T-helper 17 cell (primary cell): ENCODE measurements around the gene ERFE. TPM values are rescaled to one million over a fixed set of nuclear protein-coding genes. Genes with fewer than 3 reads are reported as not detected.

Source experiments
- ATAC-seq: fragments of 150-1000 bp; cut with Tn5 transposase; 2 replicates; pipeline ENCODE4 v1.10.0; 2021; ENCODE audit warnings: mild to moderate bottlenecking, moderate library complexity
- DNase-seq, 3 donors: peaks; one replicate each; pipeline versions ENCODE4 v3.0.0 to v3.0.0-alpha.2; 2020 to 2021
- H3K9me3 ChIP-seq: one replicate; pipeline ENCODE4 v1.7.0; 2013; ENCODE audit warnings: low read length, mild to moderate bottlenecking; ENCODE audit not compliant: control insufficient read depth, poor library complexity, severe bottlenecking
- H3K27ac Mint-ChIP-seq: one replicate; pipeline ENCODE4 v1.8.0; 2022; ENCODE audit warnings: mild to moderate bottlenecking, moderate library complexity, mixed read lengths
- H3K27me3 Mint-ChIP-seq: one replicate; pipeline ENCODE4 v1.8.0; 2022; ENCODE audit warnings: mixed read lengths
- H3K36me3 Mint-ChIP-seq: one replicate; pipeline ENCODE4 v1.8.0; 2022; ENCODE audit warnings: low read depth, mixed read lengths
- H3K4me1 Mint-ChIP-seq: one replicate; pipeline ENCODE4 v1.8.0; 2022; ENCODE audit warnings: mild to moderate bottlenecking, mixed read lengths
- H3K4me3 Mint-ChIP-seq: one replicate; pipeline ENCODE4 v1.8.0; 2022; ENCODE audit warnings: mild to moderate bottlenecking, moderate library complexity, mixed read lengths
- total RNA-seq, 4 donors: library from RNA in 2 of 4; stranded (reverse) in 2 of 4; gene quantifications; one replicate each; pipeline ENCODE4 v1.2.3 and lab custom pipeline; 2022 to 2026

The ERFE gene
- total RNA-seq, 2 donors from 2014 or later, result not detected

- Mint-ChIP-seq H3K4me1 (peaks cover 6% of the 10 kb centered on the region), H3K27me3 (no peaks in the 10 kb centered on the region)
- ATAC-seq, result no peak
These were observed 25.1 kb downstream of the ERFE start for GRCh38 chr2:238183821-238184220.

GRCh38 chr2:238187618-238188548, 29.1 kb downstream of the ERFE start:
- peaks cover 2% of the 10 kb centered on the region for H3K4me1 Mint-ChIP-seq
- no peaks in the 10 kb centered on the region for H3K27me3 Mint-ChIP-seq
- no peak for DNase-seq
- no peak for ATAC-seq
- peaks cover 11% of the 10 kb centered on the region for H3K36me3 Mint-ChIP-seq
- H3K4me3 Mint-ChIP-seq, result no peak overlapping the region
- H3K9me3 ChIP-seq, result no peaks in the 10 kb centered on the region
- H3K27ac Mint-ChIP-seq, result no peak overlapping the region

More at GRCh38 chr2:238183821-238184220, 25.1 kb downstream of the ERFE start:
- no peak for DNase-seq
- no peak overlapping the region for H3K4me3 Mint-ChIP-seq
- H3K36me3 Mint-ChIP-seq, result peaks cover 19% of the 10 kb centered on the region
- no peaks in the 10 kb centered on the region for H3K9me3 ChIP-seq
- no peak overlapping the region for H3K27ac Mint-ChIP-seq

- H3K4me3 Mint-ChIP-seq, result no peak overlapping the region
- no peak overlapping the region for H3K27ac Mint-ChIP-seq
- DNase-seq (no peak), ATAC-seq (no peak)
- H3K4me1 Mint-ChIP-seq, result peaks cover 5% of the 10 kb centered on the region
- H3K27me3 Mint-ChIP-seq, result no peaks in the 10 kb centered on the region
- peaks cover 9% of the 10 kb centered on the region for H3K36me3 Mint-ChIP-seq
- no peaks in the 10 kb centered on the region for H3K9me3 ChIP-seq
These were observed 31.7 kb downstream of the ERFE start for GRCh38 chr2:238190445-238190844.

- Mint-ChIP-seq H3K27me3 (no peaks in the 10 kb centered on the region), H3K4me3 (peak overlapping the region; percentile 87), H3K4me1 (peaks cover 24% of the 10 kb centered on the region), H3K36me3 (no peaks in the 10 kb centered on the region), H3K27ac (peak overlapping the region; percentile 70)
- no peaks in the 10 kb centered on the region for H3K9me3 ChIP-seq
- DNase-seq, result no peak
- ATAC-seq, result no peak
These were observed 43.7 kb downstream of the ERFE start for GRCh38 chr2:238202326-238203093.

- H3K4me3 Mint-ChIP-seq, result peak within 1 kb of the TSS; percentile 87
- no peaks in the 10 kb centered on the region for H3K36me3 Mint-ChIP-seq
- ATAC-seq (peak; percentile 97), DNase-seq (peak; percentile 91 to 96 (median 91))
- H3K27ac Mint-ChIP-seq, result peak within 1 kb of the TSS; percentile 91
- no peaks in the 10 kb centered on the region for H3K27me3 Mint-ChIP-seq
- H3K4me1 Mint-ChIP-seq, result peaks cover 20% of the 10 kb centered on the region
- H3K9me3 ChIP-seq, result no peaks in the 10 kb centered on the region
These were observed 44.6 kb downstream of the ERFE start, which contains the start of gene ILKAP for GRCh38 chr2:238203094-238203972. ILKAP (minus strand) TSS chr2:238203695; CDS start chr2:238203553, 142 bp downstream.

GRCh38 chr2:238203973-238204683, 45.4 kb downstream of the ERFE start:
- H3K27ac Mint-ChIP-seq, result peak overlapping the region; percentile 91
- no peaks in the 10 kb centered on the region for H3K27me3 Mint-ChIP-seq
- DNase-seq, result no peak

GRCh38 chr2:238207006-238207405, 48.2 kb downstream of the ERFE start:
- no peak for ATAC-seq
- DNase-seq, result no peak
- H3K9me3 ChIP-seq, result no peaks in the 10 kb centered on the region
- H3K27ac Mint-ChIP-seq, result no peak overlapping the region
- peaks cover 2% of the 10 kb centered on the region for H3K36me3 Mint-ChIP-seq
- peaks cover 6% of the 10 kb centered on the region for H3K4me1 Mint-ChIP-seq
- H3K4me3 Mint-ChIP-seq, result no peak overlapping the region
- peaks cover under 1% of the 10 kb centered on the region for H3K27me3 Mint-ChIP-seq

More at GRCh38 chr2:238203973-238204683, 45.4 kb downstream of the ERFE start:
- peak overlapping the region; percentile 85 for H3K4me3 Mint-ChIP-seq
- ATAC-seq, result no peak
- H3K36me3 Mint-ChIP-seq, result no peaks in the 10 kb centered on the region
- H3K9me3 ChIP-seq, result no peaks in the 10 kb centered on the region
- H3K4me1 Mint-ChIP-seq, result peaks cover 17% of the 10 kb centered on the region

GRCh38 chr2:238216651-238217184, 57.9 kb downstream of the ERFE start:
- Mint-ChIP-seq H3K27me3 (peaks cover 40% of the 10 kb centered on the region), H3K27ac (no peak overlapping the region), H3K4me1 (no peaks in the 10 kb centered on the region), H3K36me3 (peaks cover 2% of the 10 kb centered on the region), H3K4me3 (no peak overlapping the region)
- DNase-seq (no peak), ATAC-seq (no peak)
- no peaks in the 10 kb centered on the region for H3K9me3 ChIP-seq

Other genes with a start within 250 kb of the ERFE start
- gene UBE2F, start 192.0 kb upstream of the ERFE start, total RNA-seq, result 10 to 100 TPM; 34.6 to 40.3 TPM
- 10 to 100 TPM; 15.9 to 17.8 TPM for gene SCLY, start 98.0 kb upstream of the ERFE start, total RNA-seq
- gene ESPNL, start 58.6 kb upstream of the ERFE start, total RNA-seq, result under 1 TPM in 1 of 2 donors, not detected in 1; 0.05 TPM
- not detected for gene KLHL30, start 20.3 kb upstream of the ERFE start, total RNA-seq
- gene ILKAP, start 44.7 kb downstream of the ERFE start, total RNA-seq, result 100 to 1,000 TPM; 114 to 123 TPM
- 1 to 10 TPM in 1 of 2 donors, under 1 TPM in 1; 0.47 to 1.3 TPM for gene HES6, start 81.1 kb downstream of the ERFE start, total RNA-seq
- 10 to 100 TPM; 40.7 to 40.8 TPM for gene PER2, start 129.6 kb downstream of the ERFE start, total RNA-seq
- gene TRAF3IP1, start 161.5 kb downstream of the ERFE start, total RNA-seq, result 1 to 10 TPM; 8.9 to 9.3 TPM